Thymus (tissue), 11 donors: ENCODE measurements around the gene EFEMP2. TPM values are rescaled to one million over a fixed set of nuclear protein-coding genes. Genes with fewer than 3 reads are reported as not detected.
"Not testable (repeated sequence)": the region's sequence is repeated elsewhere in the genome, so short reads cannot be mapped to it uniquely, and the experiment has no call there.

Experiments used
- DNase-seq, 9 donors: peaks; one replicate each; pipeline ENCODE4 v3.0.0-alpha.2; 2013; ENCODE audit warnings: low spot score in 9 of 9, low read depth in 6 of 9, missing footprints in 1 of 9
- H3K27ac ChIP-seq, 2 donors: one replicate each; pipeline ENCODE4 v1.5.1; 2013; ENCODE audit warnings: control low read depth in 1 of 2, low read depth in 1 of 2, low read length in 1 of 2, mild to moderate bottlenecking in 1 of 2, moderate library complexity in 1 of 2
- H3K27me3 ChIP-seq, 2 donors: one replicate each; pipeline ENCODE4 v1.5.1; 2013; ENCODE audit warnings: low read length in 1 of 2; ENCODE audit not compliant: control insufficient read depth in 2 of 2, insufficient read depth in 1 of 2
- H3K36me3 ChIP-seq, 2 donors: one replicate each; pipeline ENCODE4 v1.5.1; 2013; ENCODE audit warnings: low read length in 1 of 2, mild to moderate bottlenecking in 1 of 2, moderate library complexity in 1 of 2; ENCODE audit not compliant: control insufficient read depth in 2 of 2, insufficient read depth in 2 of 2
- H3K4me1 ChIP-seq, 2 donors: one replicate each; pipeline ENCODE4 v1.5.1; 2013; ENCODE audit warnings: low read length in 2 of 2; ENCODE audit not compliant: control insufficient read depth in 2 of 2, insufficient read depth in 2 of 2
- H3K4me3 ChIP-seq, 2 donors: one replicate each; pipeline ENCODE4 v1.5.1; 2013; ENCODE audit warnings: low read length in 2 of 2, control low read depth in 1 of 2, mild to moderate bottlenecking in 1 of 2
- H3K9me3 ChIP-seq, 2 donors: one replicate each; pipeline ENCODE4 v1.5.1; 2013; ENCODE audit warnings: low read length in 1 of 2, mild to moderate bottlenecking in 1 of 2; ENCODE audit not compliant: control insufficient read depth in 2 of 2, insufficient read depth in 1 of 2
- WGBS: extraction: QIAGEN DNeasy Blood & Tissue Kit; methylation state at CpG from one replicate; pipeline ENCODE4 v1.1.7; 2013; 5-methylcytosine and 5-hydroxymethylcytosine counted together
- polyA plus RNA-seq: library from polyadenylated mRNA; stranded (reverse); fragments of 200-250 nt; gene quantifications from one replicate; pipeline ENCODE4 v1.2.3, GENCODE V29; 2013
- total RNA-seq: library from RNA; stranded (reverse); fragments of 120-200 nt; gene quantifications from one replicate; pipeline ENCODE4 v1.2.4, GENCODE V29; 2013
- donor health status: healthy.

The EFEMP2 gene
- total and polyA plus RNA-seq, 2 donors = 11.9 to 41.8 TPM

DNA sequence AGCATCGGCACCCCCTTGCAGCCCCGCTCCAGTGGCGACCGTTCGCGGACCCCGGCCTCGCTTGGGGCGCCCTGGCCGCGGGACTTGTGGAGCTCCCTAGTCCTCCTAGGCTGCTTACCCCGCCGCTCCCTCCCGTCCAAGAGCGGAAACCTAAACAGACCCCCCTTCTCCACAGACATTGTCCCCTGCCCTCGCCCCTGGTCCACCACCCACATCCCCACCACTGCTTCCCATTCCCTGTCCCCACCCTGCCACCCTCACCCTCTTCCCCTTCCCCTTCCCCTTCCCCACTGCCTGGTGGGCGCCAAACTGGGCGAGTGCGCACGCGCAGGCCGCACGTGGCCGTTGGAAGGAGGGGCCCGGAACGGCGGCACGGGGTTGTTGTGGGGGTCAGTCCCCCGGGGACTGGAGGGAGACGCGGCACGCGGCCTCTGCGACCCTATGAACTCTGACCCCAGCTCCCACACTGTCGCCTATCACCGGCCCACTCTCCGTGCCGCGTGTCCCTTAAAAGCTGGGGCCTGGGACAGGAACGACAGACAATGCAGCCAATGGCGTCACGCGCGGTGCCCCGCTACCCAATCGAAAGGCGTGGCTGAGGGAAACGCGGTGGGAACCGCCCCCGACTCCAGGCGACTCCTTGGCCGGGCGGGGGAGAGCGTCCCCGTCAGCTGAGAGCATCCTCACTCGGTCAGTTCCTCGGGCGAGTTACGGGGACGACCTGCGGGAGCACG is 39.1 kb downstream of the EFEMP2 start, which contains the start of gene SNX32:
Gene SNX32, plus strand, starts transcription at position 667 of the 734 bp plus-strand sequence. CDS start 103 bp downstream, outside the sequence.
- H3K4me1 ChIP-seq = peaks cover 6 to 19% of the 10 kb centered on the region in 2 donors
- WGBS = under 1% methylated on average over 63 of the region's 63 CpGs
- DNase-seq = peak; percentile 81 to 97 (median 93)
- peak within 1 kb of the TSS in 1 of 2 donors; percentile 62 for H3K27ac ChIP-seq
- no peaks in the 10 kb centered on the region for H3K36me3 ChIP-seq
- H3K27me3 ChIP-seq = peaks cover 0 to 14% of the 10 kb centered on the region in 2 donors
- no peaks in the 10 kb centered on the region for H3K9me3 ChIP-seq
- H3K4me3 ChIP-seq = peak within 1 kb of the TSS; percentile 71 to 80

DNA sequence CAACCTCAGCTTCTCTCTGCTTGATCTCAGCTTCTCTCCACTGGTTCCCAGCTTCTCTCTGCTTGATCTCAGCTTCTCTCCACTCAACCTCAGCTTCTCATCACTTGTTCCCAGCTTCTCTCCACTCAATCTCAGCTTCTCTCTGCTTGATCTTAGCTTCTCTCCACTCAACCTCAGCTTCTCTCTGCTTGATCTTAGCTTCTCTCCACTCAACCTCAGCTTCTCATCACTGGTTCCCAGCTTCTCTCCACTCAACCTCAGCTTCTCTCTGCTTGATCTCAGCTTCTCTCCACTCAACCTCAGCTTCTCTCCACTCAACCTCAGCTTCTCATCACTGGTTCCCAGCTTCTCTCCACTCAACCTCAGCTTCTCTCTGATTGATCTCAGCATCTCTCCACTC is 40.4 kb downstream of the EFEMP2 start:
- not testable (repeated sequence) for DNase-seq, H3K9me3 ChIP-seq, H3K4me3 ChIP-seq, H3K27ac ChIP-seq, H3K36me3 ChIP-seq
- H3K4me1 ChIP-seq = peaks cover 6 to 19% of the 10 kb centered on the region in 2 donors
- H3K27me3 ChIP-seq = peaks cover 0 to 14% of the 10 kb centered on the region in 2 donors

DNA sequence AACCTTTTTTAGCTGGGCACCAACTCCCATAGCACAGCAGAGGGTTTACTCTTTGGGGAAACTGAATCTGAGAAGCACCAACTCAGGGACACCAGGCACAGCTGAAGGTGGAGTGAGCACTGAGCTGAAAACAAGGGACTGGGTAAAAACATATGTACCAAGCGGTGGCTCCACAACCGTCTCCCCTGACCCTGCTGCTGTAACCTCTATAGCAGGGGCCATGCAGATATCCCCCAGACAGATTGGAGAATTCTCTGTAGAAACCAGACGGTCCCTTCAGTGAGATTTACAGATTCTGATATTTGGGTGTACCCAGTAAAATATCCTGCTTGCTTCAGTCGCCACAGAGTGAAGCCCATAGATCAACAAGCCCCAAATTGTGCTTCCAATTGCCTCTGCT is 43.1 kb downstream of the EFEMP2 start:
- Histone ChIP-seq H3K4me1 (peaks cover 6 to 18% of the 10 kb centered on the region in 2 donors), H3K9me3 (no peaks in the 10 kb centered on the region), H3K27me3 (peaks cover 0 to 14% of the 10 kb centered on the region in 2 donors), H3K36me3 (no peaks in the 10 kb centered on the region), H3K4me3 (no peak overlapping the region), H3K27ac (peak overlapping the region in 1 of 2 donors; percentile 18)
- no peak for DNase-seq
- WGBS = 93% methylated on average over 4 of the region's 4 CpGs

DNA sequence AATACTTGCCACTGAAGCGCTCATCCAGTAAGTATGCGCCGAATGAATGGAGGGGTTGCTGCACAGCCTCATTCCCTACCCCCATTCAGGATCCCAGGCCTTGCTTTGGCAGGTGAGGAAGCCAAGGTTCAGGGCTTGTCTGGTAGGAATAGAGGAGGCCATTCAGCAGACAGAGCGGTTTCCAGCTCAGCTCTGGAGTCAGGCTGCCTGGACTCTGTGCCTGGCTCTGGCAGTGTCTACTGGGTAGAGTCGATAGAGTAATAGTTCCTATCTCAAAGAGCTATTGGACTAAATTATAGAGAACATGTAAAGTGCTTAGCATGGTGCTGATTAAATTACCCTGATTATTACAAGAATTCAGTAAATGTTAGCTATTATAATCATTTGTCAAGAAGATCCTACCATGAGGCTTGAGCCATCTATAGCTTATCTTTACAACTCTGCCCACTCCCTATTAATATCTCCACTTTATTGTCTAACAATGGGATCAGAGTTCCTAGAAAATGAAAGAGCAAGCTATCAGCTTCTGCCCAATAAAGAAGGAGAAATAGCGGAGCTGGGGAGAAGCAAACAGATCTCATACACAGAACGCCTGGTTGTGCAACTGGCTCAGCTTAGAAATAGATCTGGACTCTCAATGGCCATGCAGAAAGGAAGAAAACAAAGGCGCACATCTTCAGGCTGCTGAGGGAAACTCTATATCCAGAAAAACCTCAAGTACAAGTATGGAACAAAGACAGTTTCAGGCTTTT is 45.4 kb downstream of the EFEMP2 start:
- H3K27me3 ChIP-seq = peaks cover 0 to 6% of the 10 kb centered on the region in 2 donors
- DNase-seq = no peak
- H3K9me3 ChIP-seq = no peaks in the 10 kb centered on the region
- no peak overlapping the region for H3K27ac ChIP-seq
- H3K4me1 ChIP-seq = no peaks in the 10 kb centered on the region
- no peak overlapping the region for H3K4me3 ChIP-seq
- 93% methylated on average over 8 of the region's 8 CpGs for WGBS
- H3K36me3 ChIP-seq = no peaks in the 10 kb centered on the region

DNA sequence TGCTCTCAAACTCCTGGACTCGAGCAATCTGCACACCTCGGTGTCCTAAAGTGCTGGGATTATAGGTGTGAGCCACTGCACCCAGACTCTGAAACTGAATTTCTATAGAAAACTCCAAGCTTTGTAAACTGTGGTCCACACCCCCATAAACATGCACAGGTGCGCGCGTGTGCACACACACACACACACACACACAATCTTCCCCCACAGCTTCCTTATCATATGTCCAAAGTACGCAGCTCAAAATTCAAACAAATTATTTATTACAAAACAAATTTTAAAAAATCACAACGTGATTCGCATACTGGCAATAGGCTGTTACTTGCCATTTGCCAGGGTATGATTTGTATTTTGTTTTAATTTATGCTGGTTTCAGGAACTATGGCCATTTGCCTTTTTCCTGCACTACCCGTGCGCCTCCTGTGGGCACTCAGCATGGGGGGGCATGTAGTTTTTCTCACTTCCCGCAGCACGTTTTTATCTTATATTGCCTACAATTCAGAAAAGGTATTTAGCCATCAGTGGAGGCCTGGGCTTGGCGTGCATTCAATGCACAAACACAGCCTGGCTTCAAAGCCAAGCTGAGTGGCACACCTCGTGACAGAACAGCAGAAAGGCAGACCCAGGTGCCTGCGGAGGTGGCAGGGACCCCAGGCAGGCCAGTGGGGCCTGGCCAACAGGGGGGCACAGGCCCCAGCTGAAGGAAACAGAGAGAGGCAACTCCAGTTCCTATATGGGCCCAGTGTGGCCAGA is 49.6 kb downstream of the EFEMP2 start:
- DNase-seq = no peak
- H3K27me3 ChIP-seq = no peaks in the 10 kb centered on the region
- WGBS = 93% methylated on average over 15 of the region's 15 CpGs
- no peaks in the 10 kb centered on the region for H3K36me3 ChIP-seq
- H3K4me3 ChIP-seq = no peak overlapping the region
- no peaks in the 10 kb centered on the region for H3K9me3 ChIP-seq
- peaks cover 0 to 2% of the 10 kb centered on the region in 2 donors for H3K4me1 ChIP-seq
- no peak overlapping the region for H3K27ac ChIP-seq

DNA sequence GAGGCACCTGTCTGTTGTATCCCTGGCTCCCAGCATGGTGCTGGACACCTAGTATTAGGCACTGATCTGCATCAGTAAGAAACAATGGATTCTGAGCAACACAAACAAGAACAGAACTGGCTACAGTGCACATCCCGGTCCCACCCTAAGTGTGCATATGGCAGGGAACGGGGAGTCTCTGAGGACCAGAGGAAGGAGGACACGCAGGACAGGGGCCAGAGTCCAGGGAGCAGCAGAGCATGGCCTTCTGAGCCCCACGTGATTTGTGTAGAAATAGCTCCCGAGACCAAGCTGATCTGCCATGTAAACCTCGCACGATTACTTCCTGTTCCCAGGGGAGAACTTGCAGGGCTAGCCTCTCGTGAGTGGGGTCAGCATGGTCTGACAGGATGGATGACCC is 51.5 kb downstream of the EFEMP2 start:
- H3K9me3 ChIP-seq = no peaks in the 10 kb centered on the region
- no peak overlapping the region for H3K27ac ChIP-seq
- no peaks in the 10 kb centered on the region for H3K36me3 ChIP-seq
- H3K27me3 ChIP-seq = peaks cover 0 to 15% of the 10 kb centered on the region in 2 donors
- peaks cover 0 to 8% of the 10 kb centered on the region in 2 donors for H3K4me1 ChIP-seq
- 79% methylated on average over 8 of the region's 8 CpGs for WGBS
- H3K4me3 ChIP-seq = no peak overlapping the region
- DNase-seq = no peak

DNA sequence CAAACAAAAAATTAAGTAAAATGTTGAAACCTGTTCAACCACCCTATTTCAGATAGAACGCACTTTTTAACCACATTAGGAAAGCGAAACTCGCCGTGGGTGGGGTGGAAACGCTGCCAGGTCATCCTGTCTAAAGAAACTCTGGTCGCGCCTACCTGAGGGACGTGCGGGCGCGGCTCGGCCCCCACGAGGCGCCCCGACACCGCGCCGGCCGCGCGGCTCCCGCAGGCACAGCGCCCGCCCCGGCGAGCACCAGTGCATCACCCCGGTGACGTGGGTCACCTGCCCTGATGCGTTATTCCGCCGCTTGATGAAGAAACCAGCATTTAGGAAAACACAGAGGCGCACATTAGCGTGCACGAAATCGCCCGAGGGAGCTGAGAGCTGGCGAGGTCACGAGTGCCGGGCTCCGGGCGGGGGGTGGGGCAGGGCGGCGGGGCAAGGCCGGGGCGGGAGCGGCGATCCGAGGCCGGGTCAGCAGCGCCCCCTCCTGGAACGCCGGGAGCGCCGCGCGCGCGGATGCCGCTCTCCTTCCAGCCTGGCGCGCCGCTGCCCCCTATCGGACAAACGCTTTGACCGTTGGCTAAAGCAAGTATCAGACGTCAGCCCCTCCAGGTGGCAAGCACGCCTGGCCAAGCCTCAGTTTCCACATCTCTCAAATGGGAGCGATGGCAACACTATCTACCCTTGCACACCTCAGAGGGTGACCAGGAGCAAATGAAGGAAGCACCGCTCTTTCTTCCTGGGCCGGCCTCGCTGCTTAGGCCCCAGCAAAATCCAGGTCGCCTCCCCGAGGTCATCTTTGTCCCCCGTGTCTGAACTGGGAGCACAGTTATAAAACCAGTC is 54.5 kb downstream of the EFEMP2 start:
- peak overlapping the region; percentile 28 to 74 for H3K4me3 ChIP-seq
- no peaks in the 10 kb centered on the region for H3K36me3 ChIP-seq
- H3K9me3 ChIP-seq = no peaks in the 10 kb centered on the region
- peak overlapping the region in 1 of 2 donors; percentile 75 for H3K27ac ChIP-seq
- peaks cover 0 to 8% of the 10 kb centered on the region in 2 donors for H3K4me1 ChIP-seq
- peak; percentile 62 to 92 (median 85) for DNase-seq
- peaks cover 0 to 19% of the 10 kb centered on the region in 2 donors for H3K27me3 ChIP-seq
- WGBS = 7% methylated on average over 74 of the region's 74 CpGs

DNA sequence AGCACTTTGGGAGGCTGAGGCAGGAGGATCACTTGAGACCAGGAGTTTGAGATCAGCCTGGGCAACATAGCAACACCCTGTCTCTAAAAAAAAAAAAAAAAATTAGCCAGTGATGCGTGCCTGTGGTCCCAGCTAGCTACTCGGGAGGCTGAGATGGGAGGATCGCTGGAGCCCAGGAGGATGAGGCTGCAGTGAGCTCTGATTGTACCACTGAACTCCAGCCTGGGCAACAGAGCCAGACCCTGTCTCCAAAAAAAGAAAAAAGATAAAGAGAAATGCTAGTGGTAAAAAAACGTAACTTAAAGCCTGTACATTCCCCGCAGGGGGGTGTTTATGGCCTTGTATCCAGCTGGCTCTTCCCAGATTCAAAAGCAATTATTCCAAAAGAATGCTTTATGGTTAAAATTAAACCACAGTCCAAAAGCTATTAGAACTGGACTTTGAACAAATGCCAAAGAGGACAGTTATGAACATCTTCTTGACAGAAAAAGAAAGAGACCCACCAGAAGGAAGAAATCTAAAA is 55.2 kb downstream of the EFEMP2 start:
- H3K9me3 ChIP-seq = no peaks in the 10 kb centered on the region
- no peak overlapping the region for H3K27ac ChIP-seq
- H3K4me1 ChIP-seq = peaks cover 0 to 8% of the 10 kb centered on the region in 2 donors
- peak overlapping the region; percentile 28 to 74 for H3K4me3 ChIP-seq
- 89% methylated on average over 5 of the region's 5 CpGs for WGBS
- no peak for DNase-seq
- no peaks in the 10 kb centered on the region for H3K36me3 ChIP-seq
- peaks cover 0 to 19% of the 10 kb centered on the region in 2 donors for H3K27me3 ChIP-seq
